Urinary bladder (tissue), 4 donors: ENCODE data around the gene SYT8. TPM values are rescaled to one million over a fixed set of nuclear protein-coding genes. Genes with fewer than 3 reads are reported as not detected.
"Not testable (repeated sequence)": the region's sequence is repeated elsewhere in the genome, so short reads cannot be mapped to it uniquely, and the experiment has no call there.

ENCODE experiments used
- DNase-seq: peaks from one replicate; pipeline ENCODE4 v3.0.0-alpha.2; 2015; ENCODE audit errors: extremely low spot score
- H3K27ac ChIP-seq: one replicate; pipeline ENCODE4 v1.5.1; 2013; ENCODE audit warnings: low read depth, mild to moderate bottlenecking, moderate library complexity
- H3K36me3 ChIP-seq: one replicate; pipeline ENCODE4 v1.6.1; 2013; ENCODE audit warnings: mild to moderate bottlenecking, moderate library complexity; ENCODE audit not compliant: insufficient read depth
- H3K4me1 ChIP-seq: one replicate; pipeline ENCODE4 v1.6.1; 2013; ENCODE audit warnings: mild to moderate bottlenecking, moderate library complexity; ENCODE audit not compliant: insufficient read depth
- H3K4me3 ChIP-seq: one replicate; pipeline ENCODE4 v1.5.1; 2013; ENCODE audit warnings: low read depth, low read length
- WGBS: extraction: QIAGEN DNeasy Blood & Tissue Kit; methylation state at CpG from one replicate; pipeline ENCODE4 v1.1.7; 2013; 5-methylcytosine and 5-hydroxymethylcytosine counted together
- polyA plus RNA-seq: library from polyadenylated mRNA; stranded (reverse); fragments of 200-250 nt; gene quantifications from one replicate; pipeline ENCODE4 v1.2.3, GENCODE V29; 2013
- total RNA-seq: library from RNA; depleted of rRNA; stranded (reverse); fragments of >200 nt; gene quantifications from one replicate; pipeline ENCODE4 v1.2.3, GENCODE V29; 2014
- donor health status: healthy with polysubstance abuse.
- donor health status: healthy.

Gene SYT8
- total and polyA plus RNA-seq, 2 donors: 3.4 to 35.6 TPM

DNA sequence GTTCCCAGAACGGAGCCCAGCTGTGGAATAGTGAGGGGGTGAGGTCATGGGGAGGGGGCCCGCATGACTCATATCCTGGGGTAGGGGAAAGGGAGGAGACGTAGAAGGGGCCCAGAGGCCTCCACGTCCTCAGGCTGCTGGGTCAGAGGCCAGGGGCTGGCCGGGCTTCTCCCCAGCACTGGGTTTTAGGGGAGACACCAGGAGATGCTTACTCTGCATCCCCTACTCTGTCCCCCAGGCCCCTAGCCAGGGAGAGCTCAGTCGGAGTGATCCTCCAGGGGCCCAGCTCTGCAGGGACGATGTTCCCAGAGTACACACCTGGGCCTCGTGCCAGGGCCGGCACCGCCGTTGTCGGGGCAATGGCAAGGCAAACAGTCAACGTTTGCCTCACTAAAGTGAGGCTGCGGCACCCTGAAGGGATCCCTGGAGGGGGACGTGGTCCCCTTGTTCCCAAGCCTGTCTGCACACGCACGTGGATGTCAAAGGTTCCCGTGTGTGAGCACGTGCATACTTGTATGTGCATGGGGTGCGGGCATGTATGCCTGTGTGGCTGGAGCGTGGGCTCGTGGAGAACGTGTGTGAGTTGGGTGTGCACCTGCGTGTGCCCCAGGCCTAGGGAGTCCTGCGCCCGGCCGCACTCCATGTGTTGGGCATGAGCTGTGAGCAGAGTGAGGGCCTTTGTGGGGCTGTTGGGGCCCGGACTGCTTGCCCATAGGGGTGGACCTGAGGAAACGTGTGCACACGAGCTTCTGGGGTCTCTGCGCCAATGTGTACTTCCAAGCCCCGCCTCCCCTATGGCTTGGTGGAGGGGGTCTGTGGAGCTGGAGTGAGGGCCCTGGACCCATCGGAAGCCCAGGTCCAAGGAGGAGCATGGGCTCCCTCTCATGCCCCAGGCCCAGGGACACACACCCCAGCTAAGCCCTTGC, 42.7 kb downstream of the SYT8 start:
- Histone ChIP-seq H3K4me1 (no peaks in the 10 kb centered on the region), H3K36me3 (no peaks in the 10 kb centered on the region), H3K27ac (peak overlapping the region; percentile 95), H3K4me3 (no peak overlapping the region)
- DNase-seq: no peak
- WGBS: 33% methylated on average over 33 of the region's 33 CpGs

DNA sequence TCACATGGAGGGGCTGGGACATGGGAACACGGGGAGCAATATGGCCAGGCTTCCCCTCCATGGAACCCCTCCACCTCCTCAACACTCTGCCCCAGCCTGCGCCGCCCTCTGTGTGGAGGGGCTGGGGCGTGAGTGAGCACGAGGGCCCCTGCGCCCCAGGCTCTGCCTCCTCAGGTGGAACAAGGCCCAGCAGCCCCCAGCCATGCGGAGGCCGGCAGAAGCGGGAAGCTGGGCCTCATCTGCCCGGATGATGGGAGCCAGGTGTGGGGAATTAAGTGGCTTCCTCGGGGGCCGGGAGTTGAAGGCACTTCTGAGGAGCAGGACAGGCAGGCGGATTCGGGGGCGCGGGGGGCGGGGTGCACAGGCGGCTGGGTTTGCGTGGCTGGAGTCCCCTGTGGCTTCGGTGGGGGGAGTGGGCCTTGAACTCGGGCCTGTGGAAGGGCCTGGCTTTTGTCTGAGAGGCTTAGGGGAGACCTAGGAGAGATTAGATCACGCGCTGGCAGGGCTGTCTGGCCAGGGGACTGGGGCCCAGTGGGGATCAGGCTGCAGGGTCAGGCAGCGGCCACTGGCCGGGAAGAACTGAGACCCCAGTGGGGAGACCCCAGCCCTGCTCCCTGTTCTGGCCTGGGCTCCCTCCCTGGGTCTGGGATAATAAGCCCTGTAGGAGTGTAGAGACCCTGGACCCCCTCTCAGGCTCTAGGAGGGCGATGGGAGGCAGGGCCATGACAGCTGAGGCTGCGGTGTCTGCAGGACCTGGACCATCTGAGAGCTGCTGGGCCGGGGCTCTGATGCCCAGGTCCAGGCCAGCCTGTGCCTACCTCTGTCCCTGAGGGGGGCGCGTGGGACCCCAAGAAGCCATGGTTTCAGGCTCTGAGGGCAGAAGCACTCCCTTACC, 43.6 kb downstream of the SYT8 start:
- WGBS: 41% methylated on average over 30 of the region's 30 CpGs

GRCh38 chr11:1879342-1879940, 44.7 kb downstream of the SYT8 start:
- no peak for DNase-seq
- peak overlapping the region; percentile 83 for H3K27ac ChIP-seq

More for the DNA sequence above, 43.6 kb downstream of the SYT8 start:
- Histone ChIP-seq H3K36me3 (no peaks in the 10 kb centered on the region), H3K27ac (peak overlapping the region; percentile 95), H3K4me1 (no peaks in the 10 kb centered on the region), H3K4me3 (no peak overlapping the region)
- no peak for DNase-seq

DNA sequence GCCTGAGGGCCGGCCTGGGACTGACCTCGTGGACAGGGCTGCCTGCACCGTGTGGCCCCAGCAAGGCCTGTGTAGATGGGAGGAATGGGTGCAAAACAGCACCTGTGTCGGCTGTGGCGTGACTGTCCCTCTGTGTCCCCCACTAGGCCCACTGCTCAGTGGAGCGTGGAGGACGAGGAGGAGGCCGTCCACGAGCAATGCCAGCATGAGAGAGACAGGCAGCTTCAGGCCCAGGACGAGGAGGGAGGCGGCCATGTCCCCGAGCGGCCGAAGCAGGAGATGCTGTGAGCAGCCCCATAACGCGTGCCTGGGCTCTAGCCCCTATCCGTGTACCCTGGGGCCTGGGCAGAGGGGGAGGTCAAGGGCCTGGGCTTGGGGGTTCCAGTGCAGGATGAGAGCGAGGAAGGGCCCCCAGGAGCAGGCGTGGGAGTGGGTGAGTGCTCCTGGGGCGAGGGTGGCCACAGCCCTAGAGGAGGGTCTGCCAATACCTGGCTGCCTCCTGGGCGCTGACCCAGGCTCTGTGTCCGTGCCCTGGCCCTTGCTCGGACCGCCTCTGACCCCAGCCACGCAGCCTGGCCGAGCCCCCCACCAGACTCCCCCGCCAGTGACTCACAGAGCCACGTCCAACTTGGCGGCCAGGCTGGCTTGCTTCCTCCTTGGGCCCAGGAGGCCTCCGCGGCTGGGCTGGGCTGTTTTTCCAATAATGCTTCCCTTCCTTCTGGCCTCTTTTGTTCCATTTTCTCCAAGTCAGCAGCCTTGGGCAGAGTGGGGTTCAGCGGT, 45.3 kb downstream of the SYT8 start:
- Histone ChIP-seq H3K4me3 (no peak overlapping the region), H3K4me1 (no peaks in the 10 kb centered on the region), H3K27ac (peak overlapping the region; percentile 83), H3K36me3 (no peaks in the 10 kb centered on the region)
- WGBS: 62% methylated on average over 32 of the region's 32 CpGs
- no peak for DNase-seq

More at GRCh38 chr11:1879342-1879940, 44.7 kb downstream of the SYT8 start:
- 81% methylated on average over 13 of the region's 13 CpGs for WGBS
- Histone ChIP-seq H3K36me3 (no peaks in the 10 kb centered on the region), H3K4me3 (no peak overlapping the region), H3K4me1 (no peaks in the 10 kb centered on the region)

- Histone ChIP-seq H3K4me1 (no peaks in the 10 kb centered on the region), H3K36me3 (no peaks in the 10 kb centered on the region), H3K27ac (peak overlapping the region; percentile 83), H3K4me3 (no peak overlapping the region)
- WGBS: 76% methylated on average over 9 of the region's 9 CpGs
- DNase-seq: no peak
Measured at GRCh38 chr11:1880746-1881441, 46.1 kb downstream of the SYT8 start.

- Histone ChIP-seq H3K4me3 (no peak overlapping the region), H3K4me1 (no peaks in the 10 kb centered on the region), H3K27ac (peak overlapping the region; percentile 83), H3K36me3 (no peaks in the 10 kb centered on the region)
- no peak for DNase-seq
- 64% methylated on average over 43 of the region's 43 CpGs for WGBS
Measured at GRCh38 chr11:1881442-1882264, 46.9 kb downstream of the SYT8 start.

DNA sequence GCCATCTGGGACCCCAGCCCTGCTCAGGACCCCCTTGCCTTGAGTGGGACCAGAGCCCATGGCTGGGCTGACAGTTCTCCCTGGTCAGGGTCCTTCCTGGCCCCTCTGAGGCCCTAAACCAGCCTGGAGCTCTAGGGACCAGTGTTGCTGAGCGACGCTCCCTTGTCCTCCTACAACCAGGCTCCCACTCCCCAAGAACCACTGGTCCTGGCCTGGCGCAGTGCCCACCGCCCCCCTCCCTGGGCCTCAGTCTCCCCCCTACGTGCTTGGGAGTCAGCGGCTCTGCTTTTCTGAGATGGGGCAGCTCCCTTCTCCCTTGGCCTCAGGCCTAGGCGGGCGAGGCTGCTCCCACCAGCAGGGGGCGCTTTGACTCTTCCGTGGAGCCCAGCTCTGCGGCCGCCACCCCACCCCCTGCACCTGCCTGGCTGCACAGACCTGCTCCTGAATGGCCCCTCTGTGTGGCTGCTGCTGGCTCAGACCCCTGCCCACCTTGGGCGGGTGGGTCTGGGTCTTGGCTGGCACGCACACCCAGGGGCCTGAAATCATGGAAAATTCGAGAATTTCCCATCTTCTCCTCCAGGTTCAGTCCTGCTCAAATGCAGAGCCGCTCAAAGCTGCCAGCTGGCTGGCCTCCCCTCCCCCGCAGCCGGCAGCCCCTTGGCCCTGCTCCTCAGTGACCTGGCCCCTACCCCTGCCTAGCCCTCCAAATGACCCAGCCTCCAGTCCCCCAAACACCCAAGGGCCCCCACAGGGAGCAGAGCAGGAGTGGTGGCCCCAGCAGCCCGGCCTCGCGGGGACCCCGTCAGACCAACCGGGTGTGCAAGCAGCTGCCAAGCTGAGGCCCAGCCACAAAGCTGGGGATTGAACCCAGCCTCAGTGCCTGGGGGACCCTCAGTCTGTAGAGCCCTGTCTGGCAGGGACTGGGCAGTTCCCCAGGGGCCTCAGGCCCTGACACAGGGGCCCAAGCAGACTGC, 47.8 kb downstream of the SYT8 start:
- peak overlapping the region; percentile 42 for H3K27ac ChIP-seq

DNA sequence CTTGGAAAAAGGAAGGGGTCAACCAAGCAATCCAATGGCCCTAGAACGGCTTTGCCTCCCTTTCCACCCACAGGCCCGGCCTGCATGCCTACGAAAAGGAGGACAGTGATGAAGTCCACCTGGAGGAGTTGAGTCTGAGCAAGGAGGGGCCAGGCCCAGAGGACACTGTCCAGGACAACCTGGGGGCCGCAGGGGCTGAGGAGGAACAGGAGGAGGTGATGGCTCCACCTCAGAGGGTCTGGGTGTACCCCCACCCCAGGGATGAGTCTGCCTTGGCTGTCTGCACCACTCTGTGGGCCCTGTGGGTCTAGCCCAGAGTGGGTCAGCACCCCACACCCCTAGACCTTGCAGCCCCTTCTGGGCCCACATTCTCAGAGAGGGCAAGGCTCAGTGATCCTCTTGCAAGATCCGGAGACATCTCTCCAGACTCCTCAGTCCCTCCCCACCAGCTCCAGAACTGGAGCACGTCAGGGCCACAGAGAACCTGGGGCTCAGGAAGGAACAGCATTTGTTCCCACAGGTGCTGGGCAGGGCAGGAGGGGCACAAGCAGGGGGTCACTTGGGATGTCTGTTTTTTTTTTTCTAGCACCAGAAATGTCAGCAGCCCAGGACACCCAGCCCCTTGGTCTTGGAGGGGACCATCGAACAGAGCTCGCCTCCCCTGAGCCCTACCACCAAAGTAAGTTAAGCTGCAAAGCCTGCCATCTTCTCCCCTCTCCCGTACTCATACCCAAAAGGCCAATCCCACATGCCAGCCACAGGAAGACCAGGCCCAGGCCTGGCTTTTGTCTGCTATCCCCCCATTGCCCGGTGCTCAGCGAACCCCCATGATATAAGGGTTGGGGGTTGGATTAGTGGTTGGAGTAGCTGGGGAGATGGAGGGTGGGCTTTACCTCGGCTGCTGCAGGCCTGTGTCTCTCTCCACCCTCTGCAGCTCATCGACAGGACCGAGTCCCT, 48.8 kb downstream of the SYT8 start:
- DNase-seq: no peak
- peaks cover 1% of the 10 kb centered on the region for H3K36me3 ChIP-seq
- no peak overlapping the region for H3K4me3 ChIP-seq
- H3K4me1 ChIP-seq: no peaks in the 10 kb centered on the region
- H3K27ac ChIP-seq: no peak overlapping the region
- 85% methylated on average over 14 of the region's 14 CpGs for WGBS

More for the DNA sequence above, 47.8 kb downstream of the SYT8 start:
- H3K4me1 ChIP-seq: no peaks in the 10 kb centered on the region
- H3K4me3 ChIP-seq: no peak overlapping the region
- H3K36me3 ChIP-seq: peaks cover 1% of the 10 kb centered on the region
- 33% methylated on average over 23 of the region's 23 CpGs for WGBS
- no peak for DNase-seq

- Histone ChIP-seq H3K4me3 (no peak overlapping the region), H3K27ac (no peak overlapping the region), H3K36me3 (peaks cover 1% of the 10 kb centered on the region), H3K4me1 (no peaks in the 10 kb centered on the region)
- WGBS: 93% methylated on average over 5 of the region's 5 CpGs
- DNase-seq: no peak
Measured at GRCh38 chr11:1884303-1884700, 49.5 kb downstream of the SYT8 start.

DNA sequence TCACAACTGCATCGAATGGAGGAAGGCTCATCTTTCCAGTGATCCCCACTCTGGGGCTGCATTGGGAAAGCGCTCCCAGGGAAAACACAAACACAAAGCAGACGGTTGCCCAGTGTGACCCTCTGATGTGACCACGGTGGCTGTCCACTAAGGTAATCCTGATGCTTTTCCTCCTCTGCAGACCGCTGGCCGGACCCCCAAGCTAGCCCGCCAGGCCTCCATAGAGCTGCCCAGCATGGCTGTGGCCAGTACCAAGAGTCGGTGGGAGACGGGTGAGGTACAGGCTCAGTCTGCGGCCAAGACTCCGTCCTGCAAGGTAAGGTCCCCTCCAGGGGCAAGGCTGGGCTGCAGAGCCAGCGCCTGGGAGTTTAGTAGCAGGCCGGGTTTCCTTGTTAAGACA, 51.8 kb downstream of the SYT8 start:
- not testable (repeated sequence) for DNase-seq, H3K4me1 ChIP-seq
- 91% methylated on average over 13 of the region's 13 CpGs for WGBS

More for the DNA sequence above, 51.8 kb downstream of the SYT8 start:
- H3K4me3 ChIP-seq, H3K27ac ChIP-seq, H3K36me3 ChIP-seq: not testable (repeated sequence)
